H9 (cell line): ENCODE results near the gene DKKL1. TPM values are rescaled to one million over a fixed set of nuclear protein-coding genes. Genes with fewer than 3 reads are reported as not detected.
A peak's percentile ranks its signal among the peaks of the same experiment; 100 is the strongest.

Source experiments
- DNase-seq: peaks from one replicate; pipeline ENCODE4 v3.0.0-alpha.2; 2017
- H2AFZ ChIP-seq: one replicate; pipeline ENCODE4 v1.6.1; 2013; ENCODE audit warnings: mild to moderate bottlenecking, low read length, control low read depth, moderate library complexity
- H2AK5ac ChIP-seq: 2 replicates; pipeline ENCODE4 v1.6.1; 2013; ENCODE audit warnings: low read length, control low read depth, mixed read lengths; ENCODE audit not compliant: insufficient read length
- H2BK120ac ChIP-seq: one replicate; pipeline ENCODE4 v1.6.1; 2013; ENCODE audit warnings: low read depth, mild to moderate bottlenecking, low read length, control low read depth, inconsistent platforms; ENCODE audit not compliant: poor library complexity, severe bottlenecking
- H2BK12ac ChIP-seq: 2 replicates; pipeline ENCODE4 v1.6.1; 2013; ENCODE audit warnings: low read length, control low read depth, mixed read lengths, low read depth; ENCODE audit not compliant: insufficient read length
- H2BK15ac ChIP-seq: 2 replicates; pipeline ENCODE4 v1.6.1; 2013; ENCODE audit warnings: low read depth, low read length, control low read depth
- H2BK20ac ChIP-seq: one replicate; pipeline ENCODE4 v1.6.1; 2013; ENCODE audit warnings: low read depth, mild to moderate bottlenecking, low read length, control low read depth, inconsistent platforms; ENCODE audit not compliant: poor library complexity, severe bottlenecking
- H2BK5ac ChIP-seq: 2 replicates; pipeline ENCODE4 v1.6.1; 2013; ENCODE audit warnings: low read length, control low read depth, mixed read lengths; ENCODE audit not compliant: insufficient read length
- H3K14ac ChIP-seq: 2 replicates; pipeline ENCODE4 v1.6.1; 2013; ENCODE audit warnings: low read length, control low read depth; ENCODE audit not compliant: insufficient read depth
- H3K18ac ChIP-seq: 2 replicates; pipeline ENCODE4 v1.6.1; 2013; ENCODE audit warnings: low read depth, mild to moderate bottlenecking, mixed read lengths, low read length, control low read depth; ENCODE audit not compliant: insufficient read length
- H3K23ac ChIP-seq: 2 replicates; pipeline ENCODE4 v1.6.1; 2013; ENCODE audit warnings: low read length, control low read depth, mixed read lengths, low read depth; ENCODE audit not compliant: insufficient read length
- H3K23me2 ChIP-seq: 2 replicates; pipeline ENCODE4 v1.6.1; 2013; ENCODE audit warnings: low read depth, mild to moderate bottlenecking, mixed read lengths, low read length, control low read depth; ENCODE audit not compliant: insufficient read length, poor library complexity, severe bottlenecking
- H3K27ac ChIP-seq: 2 replicates; pipeline ENCODE4 v1.5.1; 2013; ENCODE audit warnings: low read length, control low read depth, mixed read lengths, low read depth; ENCODE audit not compliant: insufficient read length
- H3K27me3 ChIP-seq: 2 replicates; pipeline ENCODE4 v1.6.1; 2013; ENCODE audit warnings: low read length, control low read depth, inconsistent platforms; ENCODE audit not compliant: insufficient read depth
- H3K4ac ChIP-seq: 2 replicates; pipeline ENCODE4 v1.6.1; 2013; ENCODE audit warnings: low read depth, mild to moderate bottlenecking, control low read depth, inconsistent platforms, low read length, moderate library complexity
- H3K4me1 ChIP-seq: 2 replicates; pipeline ENCODE4 v1.6.1; 2013; ENCODE audit warnings: low read length, control low read depth, inconsistent platforms; ENCODE audit not compliant: insufficient read depth
- H3K4me2 ChIP-seq: 2 replicates; pipeline ENCODE4 v1.6.1; 2013; ENCODE audit warnings: low read length, control low read depth, mixed read lengths; ENCODE audit not compliant: insufficient read length, insufficient read depth
- H3K56ac ChIP-seq: 2 replicates; pipeline ENCODE4 v1.6.1; 2013; ENCODE audit warnings: low read depth, mild to moderate bottlenecking, mixed read lengths, low read length, control low read depth; ENCODE audit not compliant: insufficient read length
- H3K79me1 ChIP-seq: 2 replicates; pipeline ENCODE4 v1.6.1; 2013; ENCODE audit warnings: low read depth, mild to moderate bottlenecking, moderate library complexity, low read length, control low read depth, inconsistent platforms; ENCODE audit not compliant: insufficient read depth, poor library complexity, severe bottlenecking
- H3K79me2 ChIP-seq: 2 replicates; pipeline ENCODE4 v1.6.1; 2013; ENCODE audit warnings: low read length, control low read depth, inconsistent platforms; ENCODE audit not compliant: insufficient read depth
- H3K9ac ChIP-seq: 2 replicates; pipeline ENCODE4 v1.6.1; 2013; ENCODE audit warnings: low read length, control low read depth, mixed read lengths; ENCODE audit not compliant: insufficient read length; ENCODE audit errors: extremely low read depth
- H3K9me3 ChIP-seq: one replicate; pipeline ENCODE4 v1.6.1; 2013; ENCODE audit warnings: low read depth, low read length, inconsistent platforms; ENCODE audit not compliant: control insufficient read depth
- H3T11ph ChIP-seq: one replicate; pipeline ENCODE4 v1.6.1; 2013; ENCODE audit warnings: mild to moderate bottlenecking, low read length, control low read depth, inconsistent platforms
- H4K20me1 ChIP-seq: one replicate; pipeline ENCODE4 v1.6.1; 2013; ENCODE audit not compliant: control insufficient read depth, insufficient read length, insufficient read depth
- H4K5ac ChIP-seq: 2 replicates; pipeline ENCODE4 v1.6.1; 2013; ENCODE audit warnings: low read depth, mild to moderate bottlenecking, mixed read lengths, low read length, control low read depth; ENCODE audit not compliant: insufficient read length
- H4K8ac ChIP-seq: replicated peaks from 2 replicates; pipeline ENCODE4 v1.6.1; 2013; ENCODE audit warnings: low read length, control low read depth, mixed read lengths, low read depth; ENCODE audit not compliant: insufficient read length
- H4K91ac ChIP-seq: 2 replicates; pipeline ENCODE4 v1.6.1; 2013; ENCODE audit warnings: low read depth, mild to moderate bottlenecking, moderate library complexity, mixed read lengths, low read length, control low read depth; ENCODE audit not compliant: insufficient read length
- H3K27ac Mint-ChIP-seq, 3 experiments: 2 replicates in 2 of 3; 3 replicates in 1 of 3; pipeline ENCODE4 v1.8.0; 2020 to 2021; ENCODE audit warnings: mixed read lengths in 3 of 3, mild to moderate bottlenecking in 1 of 3, moderate library complexity in 1 of 3
- H3K27me3 Mint-ChIP-seq: 2 replicates; pipeline ENCODE4 v1.8.0; 2021; ENCODE audit warnings: low read depth, mild to moderate bottlenecking, moderate library complexity, mixed read lengths
- H3K36me3 Mint-ChIP-seq, 3 experiments: 2 replicates in 2 of 3; 3 replicates in 1 of 3; pipeline ENCODE4 v1.8.0; 2020 to 2021; ENCODE audit warnings: low read depth in 3 of 3, mixed read lengths in 3 of 3; ENCODE audit not compliant: insufficient read depth in 1 of 3
- H3K4me1 Mint-ChIP-seq, 2 experiments: 2 replicates each; pipeline ENCODE4 v1.8.0; 2020; ENCODE audit warnings: mixed read lengths in 2 of 2
- H3K4me3 Mint-ChIP-seq, 2 experiments: 2 replicates in 1 of 2; 3 replicates in 1 of 2; pipeline ENCODE4 v1.8.0; 2020 to 2021; ENCODE audit warnings: mild to moderate bottlenecking in 2 of 2, mixed read lengths in 2 of 2, moderate library complexity in 1 of 2
- H3K9me3 Mint-ChIP-seq, 2 experiments: 2 replicates in 1 of 2; 3 replicates in 1 of 2; pipeline ENCODE4 v1.8.0; 2020; ENCODE audit warnings: mild to moderate bottlenecking in 2 of 2, mixed read lengths in 2 of 2, moderate library complexity in 1 of 2
- WGBS: extraction: QIAGEN DNeasy Blood & Tissue Kit; methylation state at CpG from one replicate; pipeline ENCODE4 v1.1.7; 2013; ENCODE audit warnings: missing lambda C conversion rate, low lambda C conversion rate, mixed read lengths; ENCODE audit not compliant: insufficient read length; ENCODE audit errors: extremely low coverage; 5-methylcytosine and 5-hydroxymethylcytosine counted together
- total RNA-seq: library from RNA; stranded (reverse); gene quantifications from 2 replicates; pipeline ENCODE4 v1.2.1, GENCODE V29; 2021
- TF ChIP-seq, protein P1 (sequence below): fragments of 200-600 bp; sonication (generic); conservative IDR thresholded peaks from 3 replicates; pipeline ENCODE4 v1.8.0; 2021; ENCODE audit warnings: antibody characterized with exemption, mild to moderate bottlenecking

The DKKL1 gene
- total RNA-seq, 1 experiment from 2014 or later, result 3.5 TPM

DNA sequence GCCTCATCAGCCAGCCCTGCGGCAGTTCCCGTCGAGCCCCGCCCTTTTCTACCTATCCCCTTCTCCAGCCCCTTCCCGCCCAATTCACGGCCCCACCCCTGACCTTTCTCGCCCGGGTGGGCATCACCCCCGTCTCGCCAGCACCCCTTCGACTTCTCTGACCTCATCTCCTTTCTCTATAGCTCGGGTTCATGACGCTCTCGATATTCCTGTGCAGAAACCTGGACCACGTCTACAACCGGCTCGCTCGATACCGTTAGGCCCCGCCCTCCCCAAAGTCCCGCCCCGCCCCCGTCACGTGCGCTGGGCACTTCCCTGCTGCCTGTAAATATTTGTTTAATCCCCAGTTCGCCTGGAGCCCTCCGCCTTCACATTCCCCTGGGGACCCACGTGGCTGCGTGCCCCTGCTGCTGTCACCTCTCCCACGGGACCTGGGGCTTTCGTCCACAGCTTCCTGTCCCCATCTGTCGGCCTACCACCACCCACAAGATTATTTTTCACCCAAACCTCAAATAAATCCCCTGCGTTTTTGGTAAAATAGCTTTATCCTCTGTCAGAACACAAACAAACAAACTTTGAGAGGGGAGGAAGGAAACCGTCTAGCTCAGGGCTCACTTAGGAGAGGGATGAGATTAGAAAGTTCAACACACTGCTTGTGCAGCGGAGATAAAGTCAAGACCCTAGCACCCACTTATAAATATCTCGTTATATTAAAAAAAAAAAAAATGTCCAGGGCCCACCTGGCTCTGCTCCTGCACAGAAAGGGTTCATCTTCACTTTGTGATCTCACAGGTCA lies 23.4 kb upstream of the DKKL1 start:
- Histone ChIP-seq H3K27me3 (peaks cover 3% of the 10 kb centered on the region; the same call in 1 of the 2 replicates), H3K79me2 (no peaks in the 10 kb centered on the region), H4K5ac (no peak overlapping the region), H4K8ac (no peak overlapping the region), H2AFZ (no peak overlapping the region), H3K23me2 (peaks cover 12% of the 10 kb centered on the region), H2BK15ac (no peak overlapping the region), H3K14ac (no peak overlapping the region), H2BK120ac (no peak overlapping the region), H3K4ac (no peak overlapping the region), H3K4me2 (peak overlapping the region; percentile 18), H4K20me1 (no peaks in the 10 kb centered on the region), H2BK20ac (no peak overlapping the region), H3K79me1 (no peaks in the 10 kb centered on the region), H3K9me3 (no peaks in the 10 kb centered on the region), H3K56ac (no peak overlapping the region), H3K23ac (no peak overlapping the region), H2AK5ac (no peak overlapping the region), H2BK12ac (no peak overlapping the region), H3K27ac (no peak overlapping the region), H3K18ac (peak overlapping the region; percentile 80), H4K91ac (no peak overlapping the region), H3T11ph (no peak overlapping the region), H3K4me1 (0 out of 2 replicates have a peak, but pooled peaks cover 2% of the 10 kb centered on the region), H3K9ac (no peak overlapping the region), H2BK5ac (no peak overlapping the region)
- Mint-ChIP-seq H3K9me3 (peaks cover 0 to 3% of the 10 kb centered on the region in 2 experiments; a peak in 2 of 5 replicates), H3K27ac (peak overlapping the region in 1 of 3 experiments; percentile 55; a peak in 4 of 7 replicates), H3K4me1 (peaks cover 20 to 36% of the 10 kb centered on the region in 2 experiments), H3K36me3 (peaks cover 31 to 62% (median 51%) of the 10 kb centered on the region in 3 experiments), H3K27me3 (peaks cover 18% of the 10 kb centered on the region), H3K4me3 (peak overlapping the region in 1 of 2 experiments; percentile 66; a peak in 3 of 5 replicates)
- TF ChIP-seq, protein P1, sequence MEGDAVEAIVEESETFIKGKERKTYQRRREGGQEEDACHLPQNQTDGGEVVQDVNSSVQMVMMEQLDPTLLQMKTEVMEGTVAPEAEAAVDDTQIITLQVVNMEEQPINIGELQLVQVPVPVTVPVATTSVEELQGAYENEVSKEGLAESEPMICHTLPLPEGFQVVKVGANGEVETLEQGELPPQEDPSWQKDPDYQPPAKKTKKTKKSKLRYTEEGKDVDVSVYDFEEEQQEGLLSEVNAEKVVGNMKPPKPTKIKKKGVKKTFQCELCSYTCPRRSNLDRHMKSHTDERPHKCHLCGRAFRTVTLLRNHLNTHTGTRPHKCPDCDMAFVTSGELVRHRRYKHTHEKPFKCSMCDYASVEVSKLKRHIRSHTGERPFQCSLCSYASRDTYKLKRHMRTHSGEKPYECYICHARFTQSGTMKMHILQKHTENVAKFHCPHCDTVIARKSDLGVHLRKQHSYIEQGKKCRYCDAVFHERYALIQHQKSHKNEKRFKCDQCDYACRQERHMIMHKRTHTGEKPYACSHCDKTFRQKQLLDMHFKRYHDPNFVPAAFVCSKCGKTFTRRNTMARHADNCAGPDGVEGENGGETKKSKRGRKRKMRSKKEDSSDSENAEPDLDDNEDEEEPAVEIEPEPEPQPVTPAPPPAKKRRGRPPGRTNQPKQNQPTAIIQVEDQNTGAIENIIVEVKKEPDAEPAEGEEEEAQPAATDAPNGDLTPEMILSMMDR, result no peak
- DNase-seq, result peak; percentile 82
- no CpG with 5 or more reads among the region's 36 CpGs for whole genome bisulfite sequencing
